ENCODE results near the gene LAMC1. TPM values are rescaled to one million over a fixed set of nuclear protein-coding genes. Genes with fewer than 3 reads are reported as not detected.

The LAMC1 gene
- total RNA-seq, 1 experiment from 2014 or later: 61.2 TPM

DNA sequence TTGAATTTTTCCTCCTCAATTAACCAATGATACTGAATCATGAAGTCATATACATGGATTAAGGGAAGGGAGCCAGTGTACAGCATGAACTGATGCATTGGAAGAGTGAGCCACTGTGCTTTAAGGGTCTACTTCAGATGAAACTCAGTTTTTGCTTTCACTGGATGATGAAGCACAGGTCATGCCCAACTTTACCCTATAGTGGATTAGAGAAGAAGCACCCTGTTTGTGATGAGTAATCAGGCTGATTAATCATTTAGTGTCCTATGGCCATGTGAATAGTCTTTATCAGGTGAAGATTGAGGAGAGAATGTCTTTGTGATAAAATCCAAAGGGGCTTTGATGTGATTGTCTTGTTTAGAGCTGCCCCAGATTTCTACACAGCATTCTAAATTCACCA lies 24.7 kb upstream of the LAMC1 start:
- no peaks in the 10 kb centered on the region for H3K9me2 ChIP-seq (ENCODE audit: insufficient read depth)
- ATAC-seq (no peak), DNase-seq (ENCODE audit: low read depth, low spot score) (no peak)
- intact Hi-C loops (cut with micrococcal nuclease): no loop called here
- H3K9me3 ChIP-seq (ENCODE audit: control insufficient read depth in 1 of 2, insufficient read depth in 1 of 2, low read depth in 1 of 2, low read length in 2 of 2): no peaks in the 10 kb centered on the region
- H3K4me2 ChIP-seq (ENCODE audit: low read length): no peak overlapping the region
- H3K27me3 ChIP-seq (ENCODE audit: insufficient read depth, low read length): no peaks in the 10 kb centered on the region
- ChIA-PET RAD21 (ENCODE audit: low non-redundant PET in 1 of 2, low total read pairs in 2 of 2, uncharacterized antibody in 2 of 2, unreplicated experiment in 2 of 2) (no interaction called here), POLR2A (no interaction called here), CTCF (interaction anchor here (1.0 kb wide), 1 partner anchor 236 kb away, joined by 3 read pairs; no protein-coding TSS in a partner anchor)
- peaks cover 0 to 8% of the 10 kb centered on the region in 2 experiments; a peak in 1 of 4 replicates for H3K4me1 ChIP-seq (ENCODE audit: control insufficient read depth in 1 of 2, insufficient read depth in 2 of 2, low read length in 2 of 2)
- H3K27ac ChIP-seq (ENCODE audit: low read depth, low read length): no peak overlapping the region
- no TSS peak for BruUV-seq (replicated peaks)
- TF ChIP-seq RAD21 (IDR thresholded peaks at IDR 0.05; ENCODE audit: low read depth) (no peak), ELF1 (IDR thresholded peaks at IDR 0.05; ENCODE audit: borderline replicate concordance, low read depth) (no peak), POLR2A (IDR thresholded peaks at IDR 0.05; ENCODE audit: borderline replicate concordance, extremely low read depth, insufficient read depth, insufficient read length) (no peak), EGR1 (IDR thresholded peaks at IDR 0.05; ENCODE audit: low read depth) (no peak), ATF3 (IDR thresholded peaks at IDR 0.05) (no peak), EZH2phosphoT487 (IDR thresholded peaks at IDR 0.05; ENCODE audit: borderline replicate concordance) (no peak), ZBTB33 (IDR thresholded peaks at IDR 0.05; ENCODE audit: extremely low read depth, insufficient replicate concordance, low read length) (no peak), CBX3 (IDR thresholded peaks at IDR 0.05; ENCODE audit: low read depth) (no peak), YY1 (IDR thresholded peaks at IDR 0.05; ENCODE audit: extremely low read depth, insufficient replicate concordance, low read depth, low read length) (no peak), FOSL1 (IDR thresholded peaks at IDR 0.05; ENCODE audit: low read depth) (no peak), EZH2 (IDR thresholded peaks at IDR 0.05) (no peak), REST (IDR thresholded peaks at IDR 0.05; ENCODE audit: low read depth) (no peak), SRF (IDR thresholded peaks at IDR 0.05; ENCODE audit: low read depth) (no peak), ZNF274 (IDR thresholded peaks at IDR 0.05; ENCODE audit: low read depth, low read length) (no peak), JUND (IDR thresholded peaks at IDR 0.05) (no peak), CEBPB (IDR thresholded peaks at IDR 0.05; ENCODE audit: low read depth) (no peak), TCF7L2 (IDR thresholded peaks at IDR 0.05; ENCODE audit: borderline replicate concordance, extremely low read depth, insufficient read depth, insufficient read length) (no peak), MAX (IDR thresholded peaks at IDR 0.05) (no peak)
- TF ChIP-seq, protein P1, sequence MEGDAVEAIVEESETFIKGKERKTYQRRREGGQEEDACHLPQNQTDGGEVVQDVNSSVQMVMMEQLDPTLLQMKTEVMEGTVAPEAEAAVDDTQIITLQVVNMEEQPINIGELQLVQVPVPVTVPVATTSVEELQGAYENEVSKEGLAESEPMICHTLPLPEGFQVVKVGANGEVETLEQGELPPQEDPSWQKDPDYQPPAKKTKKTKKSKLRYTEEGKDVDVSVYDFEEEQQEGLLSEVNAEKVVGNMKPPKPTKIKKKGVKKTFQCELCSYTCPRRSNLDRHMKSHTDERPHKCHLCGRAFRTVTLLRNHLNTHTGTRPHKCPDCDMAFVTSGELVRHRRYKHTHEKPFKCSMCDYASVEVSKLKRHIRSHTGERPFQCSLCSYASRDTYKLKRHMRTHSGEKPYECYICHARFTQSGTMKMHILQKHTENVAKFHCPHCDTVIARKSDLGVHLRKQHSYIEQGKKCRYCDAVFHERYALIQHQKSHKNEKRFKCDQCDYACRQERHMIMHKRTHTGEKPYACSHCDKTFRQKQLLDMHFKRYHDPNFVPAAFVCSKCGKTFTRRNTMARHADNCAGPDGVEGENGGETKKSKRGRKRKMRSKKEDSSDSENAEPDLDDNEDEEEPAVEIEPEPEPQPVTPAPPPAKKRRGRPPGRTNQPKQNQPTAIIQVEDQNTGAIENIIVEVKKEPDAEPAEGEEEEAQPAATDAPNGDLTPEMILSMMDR (IDR thresholded peaks at IDR 0.05 in 2 of 3, conservative IDR thresholded peaks at IDR 0.05 in 1 of 3; ENCODE audit: borderline replicate concordance in 1 of 3, insufficient read depth in 1 of 3, low read depth in 2 of 3, low read length in 2 of 3): no peak
- no peak overlapping the region for H3K4me3 ChIP-seq (replicated peaks in 1 of 2; ENCODE audit: low read depth in 1 of 2, low read length in 2 of 2)
- H3K79me2 ChIP-seq (ENCODE audit: insufficient read depth, low read length): no peaks in the 10 kb centered on the region
- no peaks in the 10 kb centered on the region for H4K20me1 ChIP-seq (ENCODE audit: insufficient read depth)
- H3K36me3 ChIP-seq (ENCODE audit: control insufficient read depth in 1 of 2, insufficient read depth in 2 of 2, low read length in 2 of 2): no peaks in the 10 kb centered on the region
- H2AFZ ChIP-seq (ENCODE audit: low read depth, low read length, poor library complexity, severe bottlenecking): no peak overlapping the region
- H3K9ac ChIP-seq (ENCODE audit: low read length): no peak overlapping the region

Measured in HCT116 (cell line).